HG03060 (cell line): ENCODE data around the gene FAM185A.
"Not testable (repeated sequence)": the region's sequence is repeated elsewhere in the genome, so short reads cannot be mapped to it uniquely, and the experiment has no call there.

ENCODE experiments used
- ATAC-seq: cut with Tn5 transposase; IDR thresholded peaks from one replicate; pipeline ENCODE4 v1.9.1; 2021; ENCODE audit warnings: low read depth, moderate number of reproducible peaks; ENCODE audit not compliant: unreplicated experiment

Gene FAM185A

DNA sequence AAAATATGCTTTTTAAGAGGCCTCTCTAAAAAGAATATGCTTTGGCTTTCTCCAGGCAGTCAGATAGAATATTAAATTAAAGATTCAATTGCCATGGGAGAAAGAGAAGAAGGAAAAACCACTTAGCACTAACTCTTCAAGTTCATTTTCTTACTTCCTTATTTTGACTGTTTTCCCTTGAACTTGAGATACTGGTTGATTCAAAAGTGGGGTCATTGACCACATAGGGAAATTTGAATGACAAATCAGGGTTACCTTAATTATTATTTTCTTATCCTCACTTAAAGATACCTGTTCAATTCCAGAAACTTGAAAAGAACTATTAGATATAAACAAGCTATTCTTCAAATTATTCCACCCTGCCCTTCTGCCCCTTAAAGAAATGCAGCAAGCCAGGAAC, 27.4 kb downstream of the FAM185A start:
- not testable (repeated sequence) for ATAC-seq

DNA sequence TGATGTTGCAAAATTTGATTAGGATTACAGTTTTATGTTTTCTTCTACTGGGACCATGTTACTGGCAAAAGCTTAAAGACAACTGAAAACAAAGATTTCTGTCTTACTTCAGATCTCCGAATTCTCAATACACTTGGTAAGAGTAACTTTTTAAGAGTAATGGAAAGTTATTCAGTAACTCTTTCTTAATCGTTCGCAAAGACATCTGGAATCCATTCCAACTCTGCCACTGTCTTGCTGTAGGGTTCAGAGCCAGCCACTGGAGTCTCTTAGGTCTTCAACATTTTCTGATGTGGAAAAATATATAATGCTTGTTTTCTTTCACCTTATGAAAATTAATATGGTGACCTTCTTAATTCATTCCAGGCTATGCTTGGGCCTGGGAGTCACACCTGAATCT, 29.9 kb downstream of the FAM185A start:
- ATAC-seq = not testable (repeated sequence)

DNA sequence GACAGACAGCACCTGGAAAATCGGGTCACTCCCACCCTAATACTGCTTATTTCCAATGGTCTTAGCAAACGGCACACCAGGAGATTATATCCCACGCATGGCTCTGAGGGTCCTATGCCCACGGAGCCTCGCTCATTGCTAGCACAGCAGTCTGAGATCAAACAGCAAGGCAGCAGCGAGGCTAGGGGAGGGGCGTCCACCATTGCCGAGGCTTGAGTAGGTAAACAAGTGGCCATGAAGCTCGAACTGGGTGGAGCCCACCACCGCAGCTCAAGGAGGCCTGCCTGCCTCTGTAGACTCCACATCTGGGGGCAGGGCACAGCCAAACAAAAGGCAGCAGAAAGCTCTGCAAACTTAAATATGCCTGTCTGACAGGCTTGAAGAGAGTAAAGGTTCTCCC, 32.1 kb downstream of the FAM185A start:
- not testable (repeated sequence) for ATAC-seq

DNA sequence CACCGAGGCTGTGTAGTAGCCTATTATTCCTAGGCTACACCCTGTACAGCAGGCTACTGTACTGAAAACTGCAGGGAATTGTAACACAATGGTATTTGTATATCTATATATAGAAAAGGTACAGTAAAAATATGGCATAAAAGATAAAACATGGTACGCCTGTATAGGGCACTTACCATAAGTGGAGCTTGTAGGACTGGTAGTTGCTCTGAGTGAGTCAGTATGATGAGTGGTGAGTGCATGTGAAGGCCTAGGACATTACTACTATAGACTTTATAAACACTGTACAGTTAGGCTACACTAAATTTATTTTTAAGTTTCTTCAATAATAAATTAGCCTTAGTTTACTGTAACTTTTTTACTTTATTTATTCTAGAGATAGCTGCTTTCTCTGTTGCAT, 40.0 kb downstream of the FAM185A start:
- ATAC-seq = not testable (repeated sequence)

DNA sequence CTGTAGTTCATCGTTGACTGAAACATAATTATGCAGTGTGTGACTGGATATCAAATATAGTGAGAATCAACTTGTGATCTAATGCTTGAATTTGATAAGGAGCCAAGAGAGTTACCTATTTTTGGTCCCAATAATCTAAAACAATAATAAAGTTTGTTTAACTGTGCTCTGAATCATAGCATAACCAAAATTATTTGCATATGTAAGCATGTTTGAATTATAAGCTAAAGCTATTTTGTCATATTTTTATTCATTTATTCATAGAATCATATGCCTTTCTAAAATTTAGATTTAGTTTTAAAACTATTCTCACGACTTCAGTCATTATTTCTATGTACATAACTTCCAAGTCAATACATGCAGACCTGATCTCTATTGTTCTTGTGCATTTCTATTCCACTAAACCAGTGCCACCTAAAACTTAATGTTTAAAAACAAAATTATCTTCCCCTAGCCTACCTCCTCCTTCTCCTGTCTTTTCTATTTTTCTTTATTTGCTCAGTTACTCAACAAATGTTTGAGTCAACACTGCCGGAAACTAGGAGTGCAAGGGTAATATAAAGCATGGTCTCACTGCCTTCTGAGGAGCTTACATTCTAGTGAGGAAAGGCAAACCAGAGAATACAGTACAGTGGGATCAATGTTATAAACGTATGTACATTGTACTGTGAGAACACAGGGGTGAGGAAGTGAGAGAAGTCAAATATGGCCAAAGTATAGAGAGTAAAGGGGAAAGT, 41.7 kb downstream of the FAM185A start:
- ATAC-seq = not testable (repeated sequence)

DNA sequence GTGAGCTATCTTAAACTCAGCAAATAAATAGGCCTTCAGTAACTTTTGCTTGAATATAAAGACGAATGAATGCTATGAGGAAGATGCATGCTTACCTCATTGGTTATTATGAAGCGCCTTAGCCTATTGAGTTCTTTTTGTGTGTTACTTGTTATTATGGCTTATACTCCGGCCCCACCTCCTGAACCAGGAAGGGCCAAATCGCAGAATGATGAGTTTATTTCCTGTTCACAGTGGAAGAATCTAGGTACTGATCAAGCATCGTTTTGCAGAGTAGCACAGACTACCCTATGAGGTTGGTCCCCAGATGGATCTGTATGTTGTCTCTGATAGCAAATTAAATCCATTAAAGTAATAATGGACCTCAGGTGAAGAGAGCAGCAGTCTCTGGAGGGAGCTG, 42.6 kb downstream of the FAM185A start:
- ATAC-seq = not testable (repeated sequence)

DNA sequence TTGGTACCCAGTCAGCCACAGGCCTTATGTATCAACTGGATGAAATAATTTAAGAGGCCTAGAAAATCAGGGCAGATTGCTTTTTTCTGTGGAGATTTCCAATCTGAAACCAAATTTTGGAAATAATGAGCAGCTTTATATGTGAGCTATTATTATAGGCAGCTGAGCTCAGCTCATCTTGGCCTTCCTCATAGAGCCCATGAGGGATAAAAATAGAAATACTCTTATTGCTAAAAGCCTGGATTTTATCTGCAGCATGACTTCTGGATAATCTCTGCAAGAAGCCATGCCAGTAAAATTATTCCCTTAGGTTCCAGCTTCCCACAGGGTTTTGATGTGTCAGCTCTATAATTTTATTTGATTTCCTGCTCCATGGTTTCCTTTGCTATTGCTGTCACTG, 43.0 kb downstream of the FAM185A start:
- not testable (repeated sequence) for ATAC-seq

DNA sequence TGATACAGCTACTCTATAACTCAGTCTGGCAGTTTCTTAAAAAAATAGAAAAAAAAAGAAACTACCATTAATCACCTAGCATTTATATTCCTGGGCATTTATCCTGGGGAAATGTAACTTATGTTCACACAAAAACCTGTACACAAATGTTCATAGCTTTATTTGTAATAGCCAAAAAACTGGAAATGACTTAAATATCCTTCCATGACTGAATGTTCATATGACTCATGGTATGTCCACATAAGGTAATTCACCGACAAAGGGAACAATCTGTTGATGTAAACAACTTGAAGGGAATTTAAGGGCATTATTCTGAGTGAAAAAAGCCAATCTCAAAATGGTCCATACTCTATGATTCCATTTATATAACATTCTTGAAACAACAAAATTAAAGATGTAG, 45.8 kb downstream of the FAM185A start:
- not testable (repeated sequence) for ATAC-seq

DNA sequence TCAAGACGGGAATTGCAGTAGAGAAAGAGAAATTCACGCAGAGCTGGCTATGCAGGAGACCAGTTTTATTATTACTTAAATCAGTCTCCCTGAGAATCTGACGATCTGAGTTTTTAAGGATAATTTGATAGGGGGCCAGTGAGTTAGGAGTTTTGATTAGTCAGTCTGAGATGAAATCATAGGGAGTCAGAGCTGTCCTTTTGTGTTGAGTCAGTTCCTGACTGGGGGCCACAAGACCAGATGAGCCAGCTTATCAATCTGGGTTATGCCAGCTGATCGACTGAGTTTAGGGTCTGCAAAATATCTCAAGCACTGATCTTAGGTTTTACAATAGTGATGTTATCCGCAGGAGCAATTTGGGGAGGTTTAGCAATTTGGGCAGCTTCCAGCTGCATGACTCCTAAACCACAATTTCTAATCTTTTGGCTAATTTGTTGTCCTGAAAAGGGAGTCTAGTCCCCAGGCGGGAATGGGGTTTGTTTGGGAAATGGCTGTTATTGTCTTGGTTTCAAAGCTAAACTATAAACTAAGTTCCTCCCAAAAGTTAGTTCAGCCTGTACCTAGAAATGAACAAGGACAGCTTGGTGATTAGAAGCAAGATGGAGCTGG, 47.3 kb downstream of the FAM185A start:
- ATAC-seq = not testable (repeated sequence)

DNA sequence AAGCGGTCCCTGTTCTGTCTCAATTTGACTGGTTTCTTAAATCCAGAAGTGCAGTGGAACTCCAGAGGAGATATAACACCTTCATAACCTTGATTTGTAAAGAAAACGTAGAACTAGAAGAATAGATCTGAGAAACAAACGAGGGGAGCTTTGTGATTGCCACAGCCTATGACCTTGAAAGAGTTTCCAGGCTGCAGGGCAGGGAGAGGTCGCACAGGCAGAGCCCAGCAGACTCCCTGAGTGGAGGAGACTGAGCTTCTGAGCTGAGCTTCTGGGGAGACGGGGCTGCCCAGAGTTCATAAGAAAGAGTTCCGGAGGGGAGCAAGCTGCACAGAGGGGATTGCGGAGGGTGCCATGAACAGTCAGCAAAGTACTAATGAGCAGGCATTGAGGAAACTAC, 57.8 kb downstream of the FAM185A start:
- no peak for ATAC-seq

DNA sequence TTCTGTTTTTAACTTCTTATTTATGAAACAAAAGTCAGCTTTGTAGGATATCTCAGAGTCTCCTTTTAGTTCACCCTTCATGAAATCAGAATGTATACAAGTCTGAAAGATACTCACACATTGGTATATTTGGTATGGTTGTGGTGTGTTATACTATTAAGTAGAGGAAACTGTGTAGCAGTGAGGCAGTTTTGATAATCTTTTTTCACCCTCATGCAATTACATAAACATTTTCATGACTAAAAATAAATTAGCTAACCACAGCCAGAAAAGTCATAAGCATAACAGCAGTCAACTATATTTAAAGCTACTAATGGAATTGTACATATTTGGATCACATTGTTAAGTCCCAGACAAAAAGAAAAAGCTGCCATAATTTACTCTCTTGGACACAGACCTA, 62.1 kb downstream of the FAM185A start:
- ATAC-seq = no peak

DNA sequence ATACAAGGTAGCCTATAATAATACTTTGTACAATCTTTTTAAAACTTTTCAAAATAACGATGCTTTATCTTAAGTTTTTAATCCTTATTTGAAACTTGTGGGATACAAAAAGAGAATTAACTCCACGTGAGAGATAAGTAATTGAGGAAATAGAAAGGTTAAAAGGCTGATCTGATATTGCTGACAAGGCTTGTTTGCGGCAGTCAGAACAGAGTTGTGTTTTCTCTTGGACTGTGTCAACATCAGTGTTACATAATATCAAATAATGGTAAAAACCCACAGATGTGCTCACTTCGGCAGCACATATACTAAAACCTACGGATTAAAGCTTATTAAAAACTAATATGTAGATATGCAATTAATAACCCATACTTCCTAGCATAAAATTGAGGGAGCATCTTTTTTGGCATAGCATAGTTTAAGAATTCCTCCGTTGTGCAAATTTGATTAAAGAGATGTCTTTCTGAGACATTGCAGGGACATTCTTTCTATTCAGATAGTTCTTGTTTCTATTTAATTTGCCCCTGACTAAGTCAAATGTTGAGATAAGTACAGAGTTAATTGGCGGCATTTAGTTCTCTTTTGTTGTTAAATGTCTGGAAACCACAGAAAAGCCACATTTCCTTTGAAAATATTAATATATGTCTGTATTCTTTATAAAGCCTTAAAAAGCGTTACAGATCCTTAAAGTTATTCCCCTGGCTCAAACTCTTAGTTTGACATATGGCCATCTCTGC, 63.3 kb downstream of the FAM185A start:
- no peak for ATAC-seq

DNA sequence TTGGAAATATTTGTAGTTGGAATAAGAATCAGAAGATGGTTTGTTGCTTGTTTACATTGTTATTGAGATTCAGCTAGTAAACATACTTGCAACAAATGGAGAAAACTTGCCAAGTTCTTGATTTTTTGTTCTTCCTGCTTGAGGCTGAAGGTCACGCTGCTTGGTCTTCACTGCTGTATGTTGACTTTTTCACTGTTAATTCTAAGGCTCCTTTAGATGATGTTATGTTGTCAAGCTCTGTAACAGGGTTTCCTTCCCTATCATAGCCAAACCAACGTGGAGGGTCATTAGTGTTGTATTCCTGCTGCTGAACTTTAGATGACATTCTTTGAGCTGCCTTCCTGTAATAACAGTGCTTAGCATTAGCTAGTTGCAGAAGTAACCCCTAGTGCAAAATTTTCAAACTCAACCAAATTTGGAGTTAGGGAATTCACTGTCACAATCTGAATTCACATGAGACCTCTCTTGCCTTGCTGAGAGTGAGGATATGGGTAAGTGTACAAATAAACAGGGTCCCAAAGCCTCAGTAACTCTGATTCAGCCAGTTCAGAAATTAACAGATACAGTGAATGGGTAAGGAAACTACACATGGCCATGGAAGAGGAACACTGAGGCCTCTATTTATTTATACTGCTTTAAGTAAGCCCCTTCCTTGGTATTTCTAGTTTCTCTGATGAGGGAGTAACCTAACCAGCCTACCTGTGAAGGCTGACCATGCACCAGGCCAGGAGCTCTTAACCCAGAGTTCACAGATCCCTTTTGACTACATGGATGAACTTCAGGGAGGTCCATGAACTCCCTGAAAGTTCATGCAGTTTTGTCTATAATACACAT, 64.6 kb downstream of the FAM185A start:
- no peak for ATAC-seq

DNA sequence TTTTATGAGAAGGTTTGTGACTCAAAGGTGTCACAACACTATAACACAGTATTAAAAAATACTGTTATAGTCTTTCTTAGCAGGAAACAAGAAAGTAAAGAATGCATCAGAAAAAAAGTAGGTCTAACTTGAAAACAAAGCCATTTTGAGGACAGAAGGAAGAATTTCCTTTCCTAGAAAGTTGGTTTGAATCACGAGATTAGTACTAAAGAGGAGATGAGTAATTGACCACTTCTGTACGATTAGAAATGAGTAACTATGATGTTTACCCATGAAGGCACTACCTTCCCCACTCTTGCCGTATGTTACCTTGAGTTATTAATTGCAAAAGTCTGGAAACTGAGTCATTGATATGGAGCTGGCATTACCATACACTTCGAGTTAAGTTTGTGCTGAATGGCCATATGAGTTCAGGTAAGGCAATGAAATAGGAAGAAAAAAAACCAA, 65.2 kb downstream of the FAM185A start:
- ATAC-seq = no peak

DNA sequence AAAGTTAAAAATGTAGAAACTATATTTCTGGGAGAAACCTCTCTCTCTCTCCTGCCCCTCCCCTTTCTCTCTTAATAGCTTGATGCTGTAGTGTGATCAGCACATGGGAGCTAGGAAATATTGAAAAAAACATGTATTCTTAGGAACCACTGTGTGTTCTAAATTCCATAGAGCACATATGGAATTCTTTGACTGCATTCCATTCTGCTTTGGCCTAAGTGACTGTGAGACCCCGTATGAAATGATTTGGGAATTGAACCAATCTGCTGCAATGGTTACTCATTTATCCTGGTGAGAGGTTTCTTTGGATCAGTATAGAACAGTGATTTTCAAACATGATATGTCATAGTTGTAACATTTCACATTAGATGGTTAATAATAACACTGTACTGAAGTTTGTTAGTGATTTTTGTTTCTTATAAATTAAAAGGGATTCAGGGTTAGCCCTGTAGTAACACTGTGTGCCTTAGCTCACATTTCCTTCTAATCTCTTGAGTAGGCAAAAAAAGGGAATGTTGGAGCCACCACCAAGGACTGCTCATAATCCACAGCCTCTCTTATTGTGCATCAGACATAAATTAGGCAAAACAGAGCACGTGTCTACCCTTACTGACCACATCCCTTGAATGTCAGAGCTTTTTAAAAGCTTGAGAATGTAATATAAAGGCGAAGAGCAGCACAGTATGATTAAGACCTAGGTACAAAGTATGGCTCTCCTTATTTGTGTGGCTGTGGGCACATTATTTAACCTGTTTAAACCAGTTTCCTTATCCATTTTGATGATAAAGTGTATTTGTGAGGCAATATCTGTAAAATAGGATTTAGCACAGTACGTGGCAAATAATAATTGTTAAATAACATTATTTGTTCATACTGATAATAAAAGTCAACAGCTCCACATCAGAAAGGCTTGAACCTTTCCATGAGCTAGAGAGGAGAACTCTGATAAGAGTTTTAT, 69.1 kb downstream of the FAM185A start:
- ATAC-seq = no peak

DNA sequence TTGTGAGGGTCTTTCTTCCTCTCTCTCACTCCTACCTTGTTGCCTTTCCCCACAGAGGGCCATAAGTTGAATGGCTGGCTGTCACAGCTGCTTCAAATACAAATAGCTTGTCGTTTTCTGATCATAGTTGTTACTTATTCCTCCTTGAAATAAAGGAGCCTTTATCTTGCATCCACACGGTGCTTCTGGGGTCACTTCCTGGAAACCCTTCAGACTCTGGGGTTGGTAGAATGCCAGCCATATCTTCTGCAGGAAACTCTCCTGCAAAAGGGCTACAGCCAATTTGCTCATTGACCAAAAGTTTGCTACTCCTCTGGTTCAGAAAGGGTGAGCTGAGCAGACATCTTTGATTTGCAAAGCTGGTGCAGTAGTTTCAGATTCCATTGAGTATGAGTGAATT, 70.4 kb downstream of the FAM185A start:
- ATAC-seq = no peak

DNA sequence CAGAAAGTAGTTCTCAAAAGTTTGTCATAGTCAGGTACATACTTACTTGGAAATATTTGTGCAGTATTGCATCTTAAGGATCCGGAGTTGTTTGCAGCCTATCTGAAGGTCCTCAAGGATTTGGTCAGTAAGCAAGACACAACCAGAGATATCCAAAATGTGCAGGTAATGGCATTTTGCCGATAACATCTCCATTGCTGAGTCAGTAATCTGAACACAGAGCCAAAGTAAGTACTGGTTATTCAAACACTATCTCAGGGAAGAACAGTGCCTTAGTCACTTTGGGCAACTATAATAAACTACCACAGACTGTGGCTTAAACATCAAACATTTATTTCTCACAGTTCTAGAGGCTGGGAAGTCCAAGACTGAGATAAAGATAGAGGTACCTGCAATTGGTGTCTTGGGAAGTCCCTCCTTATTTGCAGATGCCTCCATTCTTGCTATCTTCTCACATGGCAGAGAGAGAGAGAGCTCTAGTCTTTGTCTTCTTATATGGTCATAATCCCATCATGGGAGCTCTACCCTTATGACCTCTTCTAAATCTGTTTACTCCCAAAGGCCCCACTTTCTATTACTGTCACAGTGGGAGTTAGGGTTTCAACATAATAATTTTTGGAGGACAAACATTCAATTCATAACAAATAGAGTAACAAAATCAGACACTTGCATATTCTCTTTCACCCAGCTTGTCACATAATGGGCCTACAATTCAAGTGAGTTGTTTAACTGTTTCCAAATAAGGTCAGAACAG, 73.4 kb downstream of the FAM185A start:
- ATAC-seq = no peak

DNA sequence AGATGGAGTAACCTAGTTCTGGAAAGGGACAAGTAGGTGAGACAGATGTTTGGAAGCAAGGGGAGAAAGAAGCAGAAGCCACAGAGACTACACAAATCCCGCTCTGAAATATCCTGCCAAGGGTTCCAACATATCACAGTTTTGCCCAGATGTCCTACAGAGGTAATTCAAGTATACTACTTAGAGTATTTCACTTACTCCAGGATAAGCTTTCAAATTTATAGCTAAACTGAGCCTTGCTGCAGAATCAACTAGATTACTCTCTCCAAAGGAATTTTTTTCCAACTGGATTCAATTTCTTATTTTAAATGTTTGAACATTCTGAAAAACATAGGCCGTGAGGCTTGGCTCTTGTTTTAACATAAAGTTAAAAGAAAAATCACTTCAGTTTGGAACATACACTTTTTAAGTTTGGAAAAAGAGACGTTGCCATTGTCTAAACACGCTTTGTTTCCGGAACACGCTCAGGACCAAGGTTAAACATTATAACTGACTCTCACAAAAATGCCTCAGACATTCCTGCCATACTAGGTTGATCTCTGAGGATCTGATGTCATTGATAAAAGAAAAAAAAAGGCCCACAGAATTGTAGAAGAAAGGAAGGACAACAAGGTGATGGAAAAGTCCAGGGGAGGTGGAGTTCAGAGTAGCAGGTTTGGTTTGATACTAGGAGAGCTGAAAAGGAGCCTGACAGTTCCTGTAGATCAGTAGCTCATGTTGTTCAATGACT, 74.8 kb downstream of the FAM185A start:
- no peak for ATAC-seq
